ENCODE measurements around the gene SCP2D1.

GRCh38 chr20:18778690-18779392, 34.7 kb upstream of the SCP2D1 start:
- TF ChIP-seq, protein P1, sequence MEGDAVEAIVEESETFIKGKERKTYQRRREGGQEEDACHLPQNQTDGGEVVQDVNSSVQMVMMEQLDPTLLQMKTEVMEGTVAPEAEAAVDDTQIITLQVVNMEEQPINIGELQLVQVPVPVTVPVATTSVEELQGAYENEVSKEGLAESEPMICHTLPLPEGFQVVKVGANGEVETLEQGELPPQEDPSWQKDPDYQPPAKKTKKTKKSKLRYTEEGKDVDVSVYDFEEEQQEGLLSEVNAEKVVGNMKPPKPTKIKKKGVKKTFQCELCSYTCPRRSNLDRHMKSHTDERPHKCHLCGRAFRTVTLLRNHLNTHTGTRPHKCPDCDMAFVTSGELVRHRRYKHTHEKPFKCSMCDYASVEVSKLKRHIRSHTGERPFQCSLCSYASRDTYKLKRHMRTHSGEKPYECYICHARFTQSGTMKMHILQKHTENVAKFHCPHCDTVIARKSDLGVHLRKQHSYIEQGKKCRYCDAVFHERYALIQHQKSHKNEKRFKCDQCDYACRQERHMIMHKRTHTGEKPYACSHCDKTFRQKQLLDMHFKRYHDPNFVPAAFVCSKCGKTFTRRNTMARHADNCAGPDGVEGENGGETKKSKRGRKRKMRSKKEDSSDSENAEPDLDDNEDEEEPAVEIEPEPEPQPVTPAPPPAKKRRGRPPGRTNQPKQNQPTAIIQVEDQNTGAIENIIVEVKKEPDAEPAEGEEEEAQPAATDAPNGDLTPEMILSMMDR (IDR thresholded peaks at IDR 0.05), result no peak
- TF ChIP-seq EP300 (IDR thresholded peaks at IDR 0.05), result no peak
